Measurements from ENCODE around the gene MXD1. TPM values are rescaled to one million over a fixed set of nuclear protein-coding genes. Genes with fewer than 3 reads are reported as not detected.

The MXD1 gene
- total RNA-seq, 2 donors from 2014 or later: 4.2 to 8.0 TPM

- no peaks in the 10 kb centered on the region for H3K27me3 ChIP-seq (replicated peaks; ENCODE audit: insufficient read depth)
- H3K4me3 ChIP-seq: no peak overlapping the region
- 64% methylated on average over 4 of the region's 4 CpGs for WGBS
- H3K27ac ChIP-seq: no peak overlapping the region
- TF ChIP-seq CTCF (IDR thresholded peaks at IDR 0.05): no peak
- TF ChIP-seq POLR2AphosphoS5 (IDR thresholded peaks at IDR 0.05): no peak
- TF ChIP-seq POLR2A (IDR thresholded peaks at IDR 0.05): no peak
- DNase-seq (ENCODE audit: low spot score): no peak
- intact Hi-C loops (cut with DNase I): no loop called here
- H3K9me3 ChIP-seq: no peaks in the 10 kb centered on the region
- no peaks in the 10 kb centered on the region for H3K4me1 ChIP-seq (replicated peaks)
- peaks cover 0 to 3% of the 10 kb centered on the region in 2 donors for H3K36me3 ChIP-seq
These were observed 19.1 kb downstream of the MXD1 start for GRCh38 chr2:69933839-69934613.

- H3K36me3 ChIP-seq: peaks cover 0 to 3% of the 10 kb centered on the region in 2 donors
- 68% methylated on average over 1 of the region's 1 CpG for WGBS
- no peaks in the 10 kb centered on the region for H3K9me3 ChIP-seq
- H3K27me3 ChIP-seq (replicated peaks; ENCODE audit: insufficient read depth): no peaks in the 10 kb centered on the region
- no peak for DNase-seq (ENCODE audit: low spot score)
- H3K4me3 ChIP-seq: no peak overlapping the region
- no peak for TF ChIP-seq POLR2A (IDR thresholded peaks at IDR 0.05)
- TF ChIP-seq POLR2AphosphoS5 (IDR thresholded peaks at IDR 0.05): no peak
- no peak for TF ChIP-seq CTCF (IDR thresholded peaks at IDR 0.05)
- H3K4me1 ChIP-seq (replicated peaks): no peaks in the 10 kb centered on the region
- intact Hi-C loops (cut with DNase I): no loop called here
- no peak overlapping the region for H3K27ac ChIP-seq
These were observed 19.7 kb downstream of the MXD1 start for GRCh38 chr2:69934614-69934908.

GRCh38 chr2:69935011-69935410 lies 20.1 kb downstream of the MXD1 start:
- H3K27me3 ChIP-seq (replicated peaks; ENCODE audit: insufficient read depth): no peaks in the 10 kb centered on the region
- 96% methylated on average over 5 of the region's 5 CpGs for WGBS
- H3K36me3 ChIP-seq: peaks cover 0 to 3% of the 10 kb centered on the region in 2 donors
- no peak overlapping the region for H3K4me3 ChIP-seq
- no peak for DNase-seq (ENCODE audit: low spot score)
- intact Hi-C loops (cut with DNase I): no loop called here
- no peak for TF ChIP-seq POLR2AphosphoS5 (IDR thresholded peaks at IDR 0.05)
- no peak for TF ChIP-seq CTCF (IDR thresholded peaks at IDR 0.05)
- TF ChIP-seq POLR2A (IDR thresholded peaks at IDR 0.05): no peak
- H3K27ac ChIP-seq: no peak overlapping the region
- H3K4me1 ChIP-seq (replicated peaks): no peaks in the 10 kb centered on the region
- H3K9me3 ChIP-seq: no peaks in the 10 kb centered on the region

GRCh38 chr2:69936906-69937305 lies 22.0 kb downstream of the MXD1 start:
- intact Hi-C loops (cut with DNase I): no loop called here
- Histone ChIP-seq H3K27me3 (replicated peaks; ENCODE audit: insufficient read depth) (no peaks in the 10 kb centered on the region), H3K4me3 (no peak overlapping the region), H3K36me3 (peaks cover 0 to 3% of the 10 kb centered on the region in 2 donors), H3K27ac (no peak overlapping the region), H3K9me3 (no peaks in the 10 kb centered on the region), H3K4me1 (replicated peaks) (no peaks in the 10 kb centered on the region)
- 81% methylated on average over 11 of the region's 11 CpGs for WGBS
- no peak for TF ChIP-seq POLR2AphosphoS5 (IDR thresholded peaks at IDR 0.05)
- no peak for TF ChIP-seq POLR2A (IDR thresholded peaks at IDR 0.05)
- no peak for TF ChIP-seq CTCF (IDR thresholded peaks at IDR 0.05)
- DNase-seq (ENCODE audit: low spot score): no peak

- no peak for DNase-seq (ENCODE audit: low spot score)
- Histone ChIP-seq H3K9me3 (no peaks in the 10 kb centered on the region), H3K36me3 (peaks cover 0 to 3% of the 10 kb centered on the region in 2 donors), H3K27ac (no peak overlapping the region), H3K4me1 (replicated peaks) (no peaks in the 10 kb centered on the region), H3K27me3 (replicated peaks; ENCODE audit: insufficient read depth) (no peaks in the 10 kb centered on the region), H3K4me3 (no peak overlapping the region)
- TF ChIP-seq CTCF (IDR thresholded peaks at IDR 0.05): no peak
- no peak for TF ChIP-seq POLR2A (IDR thresholded peaks at IDR 0.05)
- TF ChIP-seq POLR2AphosphoS5 (IDR thresholded peaks at IDR 0.05): no peak
- 92% methylated on average over 14 of the region's 14 CpGs for WGBS
- intact Hi-C loops (cut with DNase I): no loop called here
These were observed 23.1 kb downstream of the MXD1 start for GRCh38 chr2:69937968-69938367.

All from prostate gland (tissue), 2 donors.